Right atrium auricular region (tissue), 2 donors: ENCODE data around the gene MYO18B. TPM values are rescaled to one million over a fixed set of nuclear protein-coding genes. Genes with fewer than 3 reads are reported as not detected.

ENCODE experiments used
- DNase-seq: peaks from one replicate; pipeline ENCODE4 v3.0.0-alpha.2; 2019; ENCODE audit warnings: low spot score
- H3K27ac ChIP-seq, 2 donors: fragments of 200-600 bp; sonication (generic); 1 replicate in 1 of 2; 2 replicates in 1 of 2; pipeline ENCODE4 v1.5.1; 2016 to 2019
- H3K27me3 ChIP-seq, 2 donors: fragments of 200-600 bp; sonication (generic); one replicate each; pipeline versions ENCODE4 v1.5.1 to v1.6.0; 2017 to 2019
- H3K36me3 ChIP-seq: fragments of 200-600 bp; sonication (generic); one replicate; pipeline ENCODE4 v1.5.1; 2016
- H3K4me1 ChIP-seq, 2 donors: fragments of 200-600 bp; sonication (generic); one replicate each; pipeline versions ENCODE4 v1.5.1 to v1.6.0; 2017 to 2019
- H3K4me3 ChIP-seq, 2 donors: fragments of 200-600 bp; sonication (generic); 1 replicate in 1 of 2; 2 replicates in 1 of 2; pipeline ENCODE4 v1.5.1; 2017 to 2019; ENCODE audit warnings: mild to moderate bottlenecking in 1 of 2, moderate library complexity in 1 of 2
- H3K9me3 ChIP-seq, 2 donors: fragments of 200-600 bp; sonication (generic); one replicate each; pipeline ENCODE4 v1.5.1; 2019
- CTCF ChIP-seq, 2 donors: fragments of 200-600 bp; sonication (generic); IDR thresholded peaks; one replicate each; pipeline ENCODE4 v1.5.1; 2019; ENCODE audit warnings: antibody characterized with exemption in 2 of 2
- total RNA-seq, 2 donors: library from RNA; depleted of rRNA; stranded (reverse); fragments of >200 nt; gene quantifications; one replicate each; pipeline ENCODE4 v1.1.0, GENCODE V29; 2016

Gene MYO18B
- total RNA-seq, 2 donors from 2014 or later = 119 to 247 TPM

- no peaks in the 10 kb centered on the region for H3K4me1 ChIP-seq
- no peak overlapping the region for H3K4me3 ChIP-seq
- no peak for DNase-seq
- TF ChIP-seq CTCF (IDR thresholded peaks at IDR 0.05) = no peak
- peaks cover 4% of the 10 kb centered on the region for H3K36me3 ChIP-seq
- H3K9me3 ChIP-seq = no peaks in the 10 kb centered on the region
- H3K27ac ChIP-seq = no peak overlapping the region
- H3K27me3 ChIP-seq = no peaks in the 10 kb centered on the region
Measured at GRCh38 chr22:25709758-25710157, 32.2 kb upstream of the MYO18B start.

GRCh38 chr22:25710501-25710900 is 31.5 kb upstream of the MYO18B start:
- Histone ChIP-seq H3K4me1 (no peaks in the 10 kb centered on the region), H3K27ac (no peak overlapping the region)

GRCh38 chr22:25711491-25711890 is 30.5 kb upstream of the MYO18B start:
- no peaks in the 10 kb centered on the region for H3K27me3 ChIP-seq

More at GRCh38 chr22:25710501-25710900, 31.5 kb upstream of the MYO18B start:
- Histone ChIP-seq H3K27me3 (no peaks in the 10 kb centered on the region), H3K9me3 (no peaks in the 10 kb centered on the region), H3K4me3 (no peak overlapping the region), H3K36me3 (peaks cover 4% of the 10 kb centered on the region)
- no peak for DNase-seq
- TF ChIP-seq CTCF (IDR thresholded peaks at IDR 0.05) = no peak

GRCh38 chr22:25712661-25713400 is 29.2 kb upstream of the MYO18B start:
- Histone ChIP-seq H3K36me3 (peaks cover 4% of the 10 kb centered on the region), H3K9me3 (no peaks in the 10 kb centered on the region), H3K27me3 (no peaks in the 10 kb centered on the region), H3K27ac (no peak overlapping the region), H3K4me1 (no peaks in the 10 kb centered on the region), H3K4me3 (no peak overlapping the region)
- TF ChIP-seq CTCF (IDR thresholded peaks at IDR 0.05) = no peak
- DNase-seq = no peak

More at GRCh38 chr22:25711491-25711890, 30.5 kb upstream of the MYO18B start:
- Histone ChIP-seq H3K4me3 (no peak overlapping the region), H3K4me1 (no peaks in the 10 kb centered on the region), H3K27ac (no peak overlapping the region), H3K9me3 (no peaks in the 10 kb centered on the region), H3K36me3 (peaks cover 4% of the 10 kb centered on the region)
- no peak for TF ChIP-seq CTCF (IDR thresholded peaks at IDR 0.05)
- DNase-seq = no peak

GRCh38 chr22:25714070-25714469 is 27.9 kb upstream of the MYO18B start:
- no peaks in the 10 kb centered on the region for H3K9me3 ChIP-seq
- no peak overlapping the region for H3K4me3 ChIP-seq
- no peak for TF ChIP-seq CTCF (IDR thresholded peaks at IDR 0.05)
- H3K27me3 ChIP-seq = no peaks in the 10 kb centered on the region
- H3K27ac ChIP-seq = no peak overlapping the region
- H3K36me3 ChIP-seq = peaks cover 4% of the 10 kb centered on the region
- no peaks in the 10 kb centered on the region for H3K4me1 ChIP-seq
- DNase-seq = no peak

- Histone ChIP-seq H3K36me3 (peaks cover 4% of the 10 kb centered on the region), H3K4me3 (no peak overlapping the region), H3K9me3 (no peaks in the 10 kb centered on the region), H3K4me1 (no peaks in the 10 kb centered on the region), H3K27me3 (no peaks in the 10 kb centered on the region), H3K27ac (no peak overlapping the region)
- no peak for DNase-seq
- TF ChIP-seq CTCF (IDR thresholded peaks at IDR 0.05) = no peak
Measured at GRCh38 chr22:25714739-25715138, 27.2 kb upstream of the MYO18B start.
